ENCODE data around the gene CD302.
"Not testable (repeated sequence)": the region's sequence is repeated elsewhere in the genome, so short reads cannot be mapped to it uniquely, and the experiment has no call there.

The CD302 gene

DNA sequence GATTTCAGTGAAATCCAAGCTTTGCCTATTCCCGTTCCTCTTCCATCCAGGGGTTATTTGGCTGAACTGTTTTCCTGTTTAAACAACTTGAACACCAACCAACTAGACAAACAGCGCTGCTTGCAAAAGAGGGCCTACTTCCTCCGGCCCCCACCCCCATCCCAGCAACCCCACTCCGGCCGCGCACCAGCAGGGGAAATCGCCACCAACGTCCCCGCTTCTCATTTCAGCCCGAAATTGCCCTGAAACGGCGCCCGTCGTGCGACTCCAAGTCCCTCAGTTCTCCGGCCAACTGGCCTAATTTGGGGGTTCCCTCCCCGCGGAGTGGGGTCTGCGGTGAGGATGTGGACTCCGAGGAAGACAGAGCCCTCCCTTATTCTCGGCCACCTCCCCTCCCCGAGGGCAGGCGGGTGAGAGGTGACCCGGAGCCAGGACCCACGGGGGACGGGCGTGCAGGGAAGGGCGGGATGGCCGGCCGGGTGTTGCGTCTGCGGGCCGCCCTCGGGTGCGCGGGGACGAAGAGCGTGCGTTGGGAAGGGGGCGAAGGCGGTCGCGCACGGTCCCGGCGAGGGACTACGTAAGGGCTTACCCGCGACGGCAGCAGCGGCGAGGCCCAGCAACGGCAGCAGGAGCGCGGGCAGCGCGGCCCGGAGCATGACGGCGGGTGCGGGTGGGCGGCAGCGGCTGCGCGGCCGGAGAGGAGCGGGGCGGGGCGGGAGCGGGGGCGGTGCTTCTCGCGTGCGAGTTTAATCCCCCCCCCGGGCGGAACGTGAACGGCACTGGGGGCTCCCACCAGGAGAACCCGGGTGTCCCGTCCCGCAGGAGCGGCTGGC lies at the start of gene CD302:
Gene CD302 (minus strand): TSS at position 666 of the 833 bp plus-strand sequence. CDS start 10 bp downstream, at position 656.
- DNase-seq = peak; percentile 8

- no peak for DNase-seq
Measured at GRCh38 chr2:159846564-159846963, 48.6 kb upstream of the CD302 start.

GRCh38 chr2:159840616-159841015 lies 42.6 kb upstream of the CD302 start:
- DNase-seq = no peak

DNA sequence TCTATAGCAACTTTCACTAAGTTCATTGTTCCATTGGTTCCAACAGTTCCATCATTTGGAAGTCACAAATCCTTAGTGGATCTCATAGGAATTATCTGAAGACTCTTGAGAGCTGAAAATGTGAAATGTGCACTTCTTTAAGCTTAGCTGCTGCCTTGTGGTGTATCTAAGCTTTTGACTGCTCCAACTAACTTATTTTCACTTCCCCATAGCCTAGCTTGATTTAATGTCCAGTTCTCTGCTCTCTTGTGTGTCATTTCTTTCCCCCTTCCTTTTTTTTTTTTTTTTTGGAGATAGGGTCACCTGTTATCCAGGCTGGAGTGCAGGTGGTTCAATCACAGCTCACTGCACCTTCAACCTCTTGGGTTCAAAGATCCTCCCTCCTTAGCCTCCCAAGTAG lies 34.9 kb upstream of the CD302 start:
- DNase-seq = no peak

- DNase-seq = no peak
Measured at GRCh38 chr2:159832026-159832425, 34.0 kb upstream of the CD302 start.

- no peak for DNase-seq
Measured at GRCh38 chr2:159829376-159829775, 31.4 kb upstream of the CD302 start.

- DNase-seq = no peak
Measured at GRCh38 chr2:159828738-159829137, 30.7 kb upstream of the CD302 start.

- DNase-seq = not testable (repeated sequence)
Measured at GRCh38 chr2:159822478-159822833, 24.4 kb upstream of the CD302 start.

DNA sequence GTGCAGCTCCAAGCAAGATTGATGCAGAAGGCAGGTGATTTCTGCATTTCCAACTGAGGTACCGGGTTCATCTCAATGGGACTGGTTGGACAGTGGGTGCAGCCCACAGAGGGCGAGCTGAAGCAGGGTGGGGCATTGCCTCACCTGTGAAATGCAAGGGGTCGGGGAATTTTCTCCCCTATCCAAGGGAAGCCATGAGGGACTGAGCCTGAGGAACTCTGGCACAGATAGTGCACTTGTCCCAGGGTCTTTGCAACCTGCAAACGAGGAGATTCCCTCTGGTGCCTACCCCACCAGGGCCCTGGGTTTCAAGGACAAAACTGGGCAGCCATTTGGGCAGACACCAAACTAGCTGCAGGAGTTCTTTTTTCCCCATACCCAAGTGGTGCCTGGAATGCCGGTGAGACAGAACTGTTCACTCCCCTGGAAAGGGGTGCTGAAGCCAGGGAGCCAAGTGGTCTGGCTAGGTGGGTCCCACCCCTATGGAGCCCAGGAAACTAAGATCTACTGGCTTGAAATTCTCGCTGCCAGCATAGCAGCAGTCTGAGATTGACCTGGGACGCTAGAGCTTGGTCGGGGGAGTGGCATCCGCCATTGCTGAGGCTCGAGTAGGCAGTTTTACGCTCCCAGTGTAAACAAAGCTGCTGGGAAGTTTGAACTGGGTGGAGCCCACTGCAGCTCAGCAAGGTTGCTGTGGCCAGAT lies 23.9 kb upstream of the CD302 start:
- DNase-seq = not testable (repeated sequence)

DNA sequence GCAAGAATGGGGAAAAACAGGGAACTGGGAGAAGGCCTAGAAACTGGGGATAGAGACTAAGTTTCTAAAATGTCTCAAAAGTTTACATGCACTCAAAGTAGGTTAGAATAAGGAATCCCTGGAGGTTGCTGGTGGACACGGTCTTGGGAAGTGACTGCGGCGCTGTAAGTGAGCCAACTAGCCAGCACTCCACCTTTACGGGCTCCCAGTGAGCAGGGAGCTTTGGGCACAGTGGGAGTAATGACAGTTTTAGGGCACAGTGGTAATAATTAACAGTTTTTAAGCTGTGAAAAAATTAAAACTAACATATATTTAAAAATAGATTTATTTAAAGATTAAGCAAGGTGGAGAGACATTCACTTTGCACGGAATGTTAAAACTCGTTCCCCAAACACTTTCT lies 20.9 kb upstream of the CD302 start:
- no peak for DNase-seq

DNA sequence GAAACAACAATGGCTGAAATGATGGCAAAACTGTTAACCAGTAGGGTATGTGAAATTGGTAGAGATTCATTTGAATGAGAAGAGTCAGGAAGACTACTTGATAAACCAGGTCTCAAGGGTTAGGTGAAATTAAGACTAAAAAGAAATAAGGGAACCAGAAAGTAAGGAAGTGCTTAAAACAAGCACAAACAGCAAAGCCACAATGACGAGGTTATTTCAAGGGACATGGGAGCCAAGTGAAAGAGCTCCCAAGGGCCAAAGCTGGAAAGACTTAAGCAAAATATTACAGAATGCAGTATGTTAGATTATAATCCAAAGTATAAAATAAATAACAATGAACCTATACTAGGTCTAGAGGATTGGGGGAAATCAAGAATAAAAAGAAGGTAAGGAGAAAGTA lies 19.3 kb upstream of the CD302 start:
- no peak for DNase-seq

- DNase-seq = no peak
Measured at GRCh38 chr2:159811232-159811631, 13.2 kb upstream of the CD302 start.

GRCh38 chr2:159808032-159808425 lies 10.0 kb upstream of the CD302 start:
- no peak for DNase-seq

- DNase-seq = peak; percentile 25
Measured at GRCh38 chr2:159807183-159808031, 9.4 kb upstream of the CD302 start.

DNA sequence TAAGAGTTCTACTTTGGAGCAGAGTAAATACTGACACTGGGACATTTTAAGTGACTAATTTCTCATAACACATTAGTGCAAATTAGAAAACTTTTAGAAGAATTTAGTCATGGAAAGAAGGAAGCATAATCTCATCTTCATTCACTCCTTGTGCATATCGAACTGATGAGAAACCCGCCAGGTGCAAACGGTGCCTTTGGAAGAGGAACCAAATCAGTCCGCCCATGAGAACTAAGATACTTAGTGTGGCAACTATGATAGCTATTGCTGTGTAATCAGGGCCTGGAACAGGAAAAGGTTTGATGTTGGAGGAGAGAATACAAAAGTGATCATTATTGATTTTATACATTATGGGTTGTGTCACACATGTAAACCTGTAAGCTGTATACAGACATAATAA lies 6.9 kb upstream of the CD302 start:
- no peak for DNase-seq

- peak; percentile 37 for DNase-seq
Measured at GRCh38 chr2:159803235-159803962, 5.4 kb upstream of the CD302 start.

DNA sequence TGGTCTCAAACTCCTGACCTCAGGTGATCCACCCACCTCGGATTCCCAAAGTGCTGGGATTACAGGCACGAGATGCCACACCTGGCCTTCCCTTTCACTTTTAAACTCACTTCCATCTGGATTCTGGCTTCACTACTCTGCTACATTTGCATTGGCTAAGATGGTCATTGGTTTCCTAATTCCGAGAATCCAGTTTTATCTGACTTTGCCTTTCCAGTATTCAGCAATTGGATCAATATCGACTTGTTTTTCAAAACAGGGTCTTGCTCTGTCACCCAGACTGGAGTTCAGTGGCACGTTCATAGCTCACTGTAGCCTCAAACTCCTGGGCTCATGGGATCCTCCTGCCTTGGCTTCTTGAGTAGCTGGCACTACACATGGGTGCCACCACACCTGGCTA lies 4.7 kb upstream of the CD302 start:
- no peak for DNase-seq

- DNase-seq = no peak
Measured at GRCh38 chr2:159799833-159800232, 1.8 kb upstream of the CD302 start.

DNA sequence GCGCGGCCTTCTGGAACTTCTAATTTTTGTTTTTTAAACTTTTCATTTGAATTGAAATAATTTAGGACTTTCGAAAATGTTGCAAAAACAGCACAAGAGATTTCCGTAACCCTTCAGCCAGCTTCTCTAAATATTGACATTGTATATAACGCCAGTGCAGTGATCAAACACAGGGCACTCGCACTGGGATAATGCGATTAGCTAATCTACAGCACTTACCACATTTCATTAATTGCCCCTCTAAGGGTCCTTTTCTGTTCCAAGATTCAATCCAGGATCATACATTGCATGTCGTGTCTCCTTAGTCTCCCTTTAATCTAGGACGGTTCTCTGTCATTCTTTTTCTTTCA lies 343 bp upstream of the CD302 start:
- no peak for DNase-seq

DNA sequence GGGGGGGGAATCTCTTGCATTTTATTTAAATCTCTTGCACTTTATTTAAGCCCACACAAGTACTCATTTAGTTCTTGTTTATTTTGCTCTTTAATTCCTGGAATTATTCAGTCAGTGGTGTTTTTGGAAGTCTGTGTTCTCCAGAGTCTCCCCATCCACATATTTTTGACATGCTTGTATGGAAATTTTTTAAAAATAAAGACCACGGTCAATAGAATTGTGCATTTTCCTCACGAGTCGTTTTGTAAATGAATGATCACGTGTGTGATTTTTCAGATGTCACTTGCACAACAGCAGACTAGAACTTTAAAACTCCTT lies 824 bp downstream of the CD302 start:
- no peak for DNase-seq

DNA sequence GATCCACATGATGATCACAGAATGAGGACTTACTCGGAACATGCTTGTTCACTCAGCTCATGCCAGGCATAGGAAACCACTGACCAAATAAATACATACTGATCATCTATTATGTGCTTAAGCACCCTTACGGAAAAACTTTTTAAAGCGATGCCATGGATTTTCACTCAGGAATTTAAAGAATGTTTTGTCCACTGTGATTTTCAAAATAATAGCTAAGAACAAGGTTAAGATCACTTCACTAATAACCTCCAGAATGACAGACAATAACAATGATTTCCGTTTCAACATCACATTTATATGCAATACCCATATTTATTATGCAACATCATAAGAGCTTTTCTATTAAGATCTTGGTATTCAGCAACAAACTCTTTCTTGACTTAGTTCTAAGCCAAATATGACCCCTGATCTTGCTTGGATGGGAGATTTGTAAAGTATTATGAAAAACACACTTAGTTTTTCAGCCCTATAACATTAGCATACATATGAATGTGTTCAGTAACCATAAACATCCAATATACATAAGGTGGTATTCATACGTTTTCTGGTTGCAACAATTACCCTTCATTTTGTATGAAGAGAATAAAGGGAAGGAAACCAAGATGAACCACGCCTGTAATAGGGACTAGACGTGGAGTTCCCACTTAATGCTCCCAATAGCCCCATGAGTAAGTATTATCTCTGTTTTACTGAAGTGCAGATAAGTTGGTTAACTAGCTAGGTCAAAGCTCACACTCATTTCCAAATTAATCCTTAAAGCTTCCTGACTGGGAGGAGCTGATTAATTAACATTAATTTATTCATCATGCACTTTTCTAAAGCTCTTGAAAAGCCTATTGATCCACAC lies 1.9 kb downstream of the CD302 start:
- no peak for DNase-seq

GRCh38 chr2:159793326-159793725 lies 4.7 kb downstream of the CD302 start:
- no peak for DNase-seq
